Osteoblast (primary cell): Measurements from ENCODE around the gene SIAH1. TPM values are rescaled to one million over a fixed set of nuclear protein-coding genes. Genes with fewer than 3 reads are reported as not detected.
A peak's percentile ranks its signal among the peaks of the same experiment; 100 is the strongest.

ENCODE experiments used
- DNase-seq: peaks from one replicate; pipeline ENCODE4 v3.0.0; 2011; ENCODE audit warnings: low spot score, mixed read lengths; ENCODE audit not compliant: insufficient read length; ENCODE audit errors: missing footprints
- H2AFZ ChIP-seq: 2 replicates; pipeline ENCODE4 v1.6.0; 2011; ENCODE audit warnings: mild to moderate bottlenecking, low read length
- H3K27ac ChIP-seq: 2 replicates; pipeline ENCODE4 v1.5.1; 2011; ENCODE audit warnings: mild to moderate bottlenecking, low read depth, low read length, moderate library complexity
- H3K27me3 ChIP-seq: 2 replicates; pipeline ENCODE4 v1.6.0; 2012; ENCODE audit warnings: mild to moderate bottlenecking, control low read depth, inconsistent platforms, low read length, moderate library complexity; ENCODE audit not compliant: insufficient read depth
- H3K36me3 ChIP-seq: 2 replicates; pipeline ENCODE4 v1.5.1; 2011; ENCODE audit warnings: mild to moderate bottlenecking, low read length, control low read depth, moderate library complexity; ENCODE audit not compliant: insufficient read depth
- H3K4me1 ChIP-seq: 2 replicates; pipeline ENCODE4 v1.5.1; 2011; ENCODE audit warnings: mild to moderate bottlenecking, low read length, control low read depth, moderate library complexity; ENCODE audit not compliant: insufficient read depth
- H3K4me2 ChIP-seq: 2 replicates; pipeline ENCODE4 v1.6.0; 2011; ENCODE audit warnings: mild to moderate bottlenecking, low read length; ENCODE audit not compliant: insufficient read depth
- H3K4me3 ChIP-seq: fragments of 200-600 bp; sonication (generic); 3 replicates; pipeline ENCODE4 v1.5.1; 2012; ENCODE audit warnings: mild to moderate bottlenecking, low read length, inconsistent platforms; ENCODE audit not compliant: insufficient read depth
- H3K79me2 ChIP-seq: 2 replicates; pipeline ENCODE4 v1.6.0; 2012; ENCODE audit warnings: mild to moderate bottlenecking, low read length, control low read depth, inconsistent platforms; ENCODE audit not compliant: insufficient read depth
- H3K9me3 ChIP-seq: 2 replicates; pipeline ENCODE4 v1.5.1; 2011; ENCODE audit warnings: low read depth, low read length, control low read depth
- H4K20me1 ChIP-seq: 2 replicates; pipeline ENCODE4 v1.6.0; 2012; ENCODE audit warnings: mild to moderate bottlenecking, low read length, control low read depth; ENCODE audit not compliant: insufficient read depth
- CTCF ChIP-seq: IDR thresholded peaks from 2 replicates; pipeline ENCODE4 v1.5.1; 2011; ENCODE audit warnings: mild to moderate bottlenecking, low read depth, low read length, moderate library complexity; ENCODE audit errors: extremely low read depth
- total RNA-seq: library from RNA; depleted of rRNA; stranded (reverse); fragments of >200 nt; gene quantifications from 2 replicates; pipeline ENCODE4 v1.2.3, GENCODE V29; 2012

SIAH1 gene
- total RNA-seq, 1 donor: 43.1 TPM

- Histone ChIP-seq H3K36me3 (no peaks in the 10 kb centered on the region), H3K27me3 (no peaks in the 10 kb centered on the region), H3K4me1 (peaks cover 11% of the 10 kb centered on the region), H3K27ac (no peak overlapping the region), H3K4me3 (no peak overlapping the region), H2AFZ (no peak overlapping the region), H3K79me2 (no peaks in the 10 kb centered on the region), H4K20me1 (no peaks in the 10 kb centered on the region), H3K9me3 (no peaks in the 10 kb centered on the region), H3K4me2 (no peak overlapping the region)
- DNase-seq: no peak
- no peak for TF ChIP-seq CTCF
Measured at GRCh38 chr16:48395375-48395774, 10.2 kb upstream of the SIAH1 start.

- H3K79me2 ChIP-seq: no peaks in the 10 kb centered on the region
- H3K36me3 ChIP-seq: no peaks in the 10 kb centered on the region
- peak overlapping the region; percentile 78 for H2AFZ ChIP-seq
- H3K4me3 ChIP-seq: no peak overlapping the region
- TF ChIP-seq CTCF: no peak
- H3K4me2 ChIP-seq: no peak overlapping the region
- H3K4me1 ChIP-seq: peaks cover 11% of the 10 kb centered on the region
- H3K27me3 ChIP-seq: no peaks in the 10 kb centered on the region
- no peaks in the 10 kb centered on the region for H4K20me1 ChIP-seq
- DNase-seq: no peak
- H3K27ac ChIP-seq: peak overlapping the region; percentile 64
- H3K9me3 ChIP-seq: no peaks in the 10 kb centered on the region
Measured at GRCh38 chr16:48394355-48394703, 9.1 kb upstream of the SIAH1 start.

- H3K4me2 ChIP-seq: peak overlapping the region; percentile 3
- no peaks in the 10 kb centered on the region for H4K20me1 ChIP-seq
- TF ChIP-seq CTCF: no peak
- peak overlapping the region; percentile 64 for H3K27ac ChIP-seq
- no peaks in the 10 kb centered on the region for H3K27me3 ChIP-seq
- peak; percentile 91 for DNase-seq
- H3K9me3 ChIP-seq: no peaks in the 10 kb centered on the region
- H3K79me2 ChIP-seq: no peaks in the 10 kb centered on the region
- H3K4me1 ChIP-seq: peaks cover 11% of the 10 kb centered on the region
- no peaks in the 10 kb centered on the region for H3K36me3 ChIP-seq
- H2AFZ ChIP-seq: peak overlapping the region; percentile 78
- no peak overlapping the region for H3K4me3 ChIP-seq
Measured at GRCh38 chr16:48393485-48394354, 8.5 kb upstream of the SIAH1 start.

GRCh38 chr16:48392407-48392806, 7.2 kb upstream of the SIAH1 start:
- no peak for DNase-seq
- Histone ChIP-seq H2AFZ (no peak overlapping the region), H3K4me2 (no peak overlapping the region), H3K79me2 (no peaks in the 10 kb centered on the region), H3K9me3 (no peaks in the 10 kb centered on the region), H3K36me3 (no peaks in the 10 kb centered on the region), H4K20me1 (no peaks in the 10 kb centered on the region), H3K27me3 (no peaks in the 10 kb centered on the region), H3K4me1 (peaks cover 11% of the 10 kb centered on the region), H3K4me3 (no peak overlapping the region), H3K27ac (no peak overlapping the region)
- no peak for TF ChIP-seq CTCF
